HG03565 (cell line): ENCODE results near the gene LEMD2.

Experiments
- ATAC-seq: cut with Tn5 transposase; IDR thresholded peaks from one replicate; pipeline ENCODE4 v1.9.1; 2021; ENCODE audit warnings: mild to moderate bottlenecking, moderate library complexity; ENCODE audit not compliant: unreplicated experiment

The LEMD2 gene

GRCh38 chr6:33724102-33725023 is 64.6 kb downstream of the LEMD2 start:
- no peak for ATAC-seq

GRCh38 chr6:33723371-33724085 is 65.4 kb downstream of the LEMD2 start:
- no peak for ATAC-seq

- ATAC-seq: no peak
Measured at GRCh38 chr6:33722103-33722623, 66.8 kb downstream of the LEMD2 start.

GRCh38 chr6:33721508-33721907 is 67.4 kb downstream of the LEMD2 start:
- ATAC-seq: no peak
